ENCODE results near the gene SCYL1.

GRCh38 chr11:65498042-65498726 lies 26.7 kb upstream of the SCYL1 start:
- no peak for TF ChIP-seq CTCF (IDR thresholded peaks at IDR 0.05; ENCODE audit: low read depth, low read length)
- no peak for TF ChIP-seq EZH2phosphoT487 (IDR thresholded peaks at IDR 0.05; ENCODE audit: low read depth)

Measured in OCI-LY3 (cell line).